Astrocyte (in vitro differentiated cells and primary cell): ENCODE results near the gene SAA1. TPM values are rescaled to one million over a fixed set of nuclear protein-coding genes. Genes with fewer than 3 reads are reported as not detected.

Experiments
- DNase-seq: peaks from one replicate; pipeline ENCODE4 v3.0.0-alpha.2; 2010; ENCODE audit warnings: low read depth
- FAIRE-seq: peaks from 2 replicates; lab custom pipeline; 2011; peaks lifted over from hg19 to GRCh38; lab: Jason Lieb, UNC
- H2AFZ ChIP-seq: 2 replicates; pipeline ENCODE4 v1.6.0; 2012; ENCODE audit warnings: low read depth, low read length, inconsistent platforms
- H3K27ac ChIP-seq: 2 replicates; pipeline ENCODE4 v1.5.1; 2011; ENCODE audit warnings: low read depth, low read length, inconsistent platforms
- H3K27me3 ChIP-seq: 2 replicates; pipeline ENCODE4 v1.6.0; 2011; ENCODE audit warnings: low read length, inconsistent platforms; ENCODE audit not compliant: insufficient read depth
- H3K36me3 ChIP-seq: 2 replicates; pipeline ENCODE4 v1.5.1; 2011; ENCODE audit warnings: low read length, inconsistent platforms; ENCODE audit not compliant: insufficient read depth
- H3K4me1 ChIP-seq: 2 replicates; pipeline ENCODE4 v1.5.1; 2011; ENCODE audit warnings: low read length, inconsistent platforms; ENCODE audit not compliant: insufficient read depth
- H3K4me2 ChIP-seq: 2 replicates; pipeline ENCODE4 v1.6.0; 2012; ENCODE audit warnings: low read length, inconsistent platforms
- H3K4me3 ChIP-seq: 2 replicates; pipeline ENCODE4 v1.5.1; 2011; ENCODE audit warnings: low read depth, mild to moderate bottlenecking, low read length, inconsistent platforms; ENCODE audit not compliant: insufficient read depth
- H3K79me2 ChIP-seq: 2 replicates; pipeline ENCODE4 v1.6.0; 2012; ENCODE audit warnings: mild to moderate bottlenecking, low read length, inconsistent platforms; ENCODE audit not compliant: insufficient read depth
- H3K9ac ChIP-seq: 2 replicates; pipeline ENCODE4 v1.6.0; 2012; ENCODE audit warnings: mild to moderate bottlenecking, low read length, inconsistent platforms
- H3K9me3 ChIP-seq: 2 replicates; pipeline ENCODE4 v1.5.1; 2012; ENCODE audit warnings: low read depth, mild to moderate bottlenecking, low read length, inconsistent platforms; ENCODE audit not compliant: insufficient read depth
- H4K20me1 ChIP-seq: 2 replicates; pipeline ENCODE4 v1.6.0; 2012; ENCODE audit warnings: low read length, inconsistent platforms; ENCODE audit not compliant: insufficient read depth
- H3K27ac Mint-ChIP-seq: one replicate; pipeline ENCODE4 v1.8.0; 2021; ENCODE audit warnings: mild to moderate bottlenecking, mixed read lengths; ENCODE audit not compliant: unreplicated experiment
- H3K27me3 Mint-ChIP-seq: one replicate; pipeline ENCODE4 v1.8.0; 2021; ENCODE audit warnings: low read depth, mixed read lengths; ENCODE audit not compliant: unreplicated experiment
- H3K36me3 Mint-ChIP-seq: one replicate; pipeline ENCODE4 v1.8.0; 2021; ENCODE audit warnings: low read depth, mixed read lengths; ENCODE audit not compliant: unreplicated experiment
- H3K4me1 Mint-ChIP-seq: one replicate; pipeline ENCODE4 v1.8.0; 2021; ENCODE audit warnings: low read depth, mixed read lengths; ENCODE audit not compliant: unreplicated experiment
- H3K4me3 Mint-ChIP-seq: one replicate; pipeline ENCODE4 v1.8.0; 2021; ENCODE audit warnings: mild to moderate bottlenecking, moderate library complexity, mixed read lengths; ENCODE audit not compliant: unreplicated experiment
- H3K9me3 Mint-ChIP-seq: one replicate; pipeline ENCODE4 v1.8.0; 2021; ENCODE audit warnings: mild to moderate bottlenecking, mixed read lengths; ENCODE audit not compliant: unreplicated experiment
- EZH2 ChIP-seq: IDR thresholded peaks from 2 replicates; pipeline ENCODE4 v1.6.1; 2012; ENCODE audit warnings: mild to moderate bottlenecking, low read length, inconsistent platforms; ENCODE audit not compliant: insufficient read depth
- total RNA-seq: library from RNA; stranded (reverse); gene quantifications from 2 replicates; pipeline ENCODE4 v1.2.1, GENCODE V29; 2021
- TF ChIP-seq, protein P1 (sequence below): IDR thresholded peaks from 2 replicates; pipeline ENCODE4 v1.5.1; 2011; ENCODE audit warnings: low read depth, mild to moderate bottlenecking, inconsistent platforms, low read length, moderate library complexity; ENCODE audit not compliant: insufficient read depth

SAA1 gene
- total RNA-seq, 1 donor from 2014 or later, result 0.43 TPM

DNA sequence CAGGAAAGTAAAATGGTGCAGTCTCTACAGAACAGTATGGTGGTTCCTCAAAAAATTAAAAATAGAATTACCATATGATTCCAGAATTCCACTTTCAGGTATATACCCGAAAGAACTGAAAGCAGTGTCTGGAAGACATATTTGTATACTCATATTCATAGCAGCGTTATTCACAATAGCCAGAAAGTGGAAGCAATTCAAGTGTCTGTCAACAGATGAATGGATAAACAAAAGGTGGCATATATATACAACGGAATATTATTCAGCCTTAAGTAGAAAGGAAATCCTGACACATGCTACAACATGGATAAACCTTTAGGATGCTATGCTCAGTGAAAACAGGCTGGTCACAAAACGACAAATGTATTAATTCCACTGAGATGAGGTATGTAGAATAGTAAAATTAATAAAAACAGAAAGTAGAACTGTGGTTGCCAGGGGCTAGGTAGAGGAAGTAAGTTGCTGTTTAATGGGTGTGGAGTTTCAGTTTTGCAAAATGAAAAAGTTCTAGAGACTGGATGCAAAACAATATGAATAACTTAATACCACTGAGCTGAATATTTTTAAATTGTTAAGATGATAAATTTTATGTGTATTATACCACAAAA lies 14.5 kb downstream of the SAA1 start:
- Mint-ChIP-seq H3K9me3 (no peaks in the 10 kb centered on the region), H3K4me3 (no peak overlapping the region), H3K27me3 (no peaks in the 10 kb centered on the region), H3K27ac (no peak overlapping the region), H3K36me3 (peaks cover 17% of the 10 kb centered on the region), H3K4me1 (no peaks in the 10 kb centered on the region)
- H4K20me1 ChIP-seq, result no peaks in the 10 kb centered on the region
- H3K27me3 ChIP-seq, result no peaks in the 10 kb centered on the region
- no peaks in the 10 kb centered on the region for H3K9me3 ChIP-seq
- no peak overlapping the region for H2AFZ ChIP-seq
- FAIRE-seq (no peak), DNase-seq (no peak)
- no peak overlapping the region for H3K9ac ChIP-seq
- no peaks in the 10 kb centered on the region for H3K4me1 ChIP-seq
- no peak overlapping the region for H3K4me3 ChIP-seq
- no peak overlapping the region for H3K27ac ChIP-seq
- H3K36me3 ChIP-seq, result peaks cover 43% of the 10 kb centered on the region
- H3K4me2 ChIP-seq, result no peak overlapping the region
- TF ChIP-seq EZH2, result no peak
- TF ChIP-seq, protein P1, sequence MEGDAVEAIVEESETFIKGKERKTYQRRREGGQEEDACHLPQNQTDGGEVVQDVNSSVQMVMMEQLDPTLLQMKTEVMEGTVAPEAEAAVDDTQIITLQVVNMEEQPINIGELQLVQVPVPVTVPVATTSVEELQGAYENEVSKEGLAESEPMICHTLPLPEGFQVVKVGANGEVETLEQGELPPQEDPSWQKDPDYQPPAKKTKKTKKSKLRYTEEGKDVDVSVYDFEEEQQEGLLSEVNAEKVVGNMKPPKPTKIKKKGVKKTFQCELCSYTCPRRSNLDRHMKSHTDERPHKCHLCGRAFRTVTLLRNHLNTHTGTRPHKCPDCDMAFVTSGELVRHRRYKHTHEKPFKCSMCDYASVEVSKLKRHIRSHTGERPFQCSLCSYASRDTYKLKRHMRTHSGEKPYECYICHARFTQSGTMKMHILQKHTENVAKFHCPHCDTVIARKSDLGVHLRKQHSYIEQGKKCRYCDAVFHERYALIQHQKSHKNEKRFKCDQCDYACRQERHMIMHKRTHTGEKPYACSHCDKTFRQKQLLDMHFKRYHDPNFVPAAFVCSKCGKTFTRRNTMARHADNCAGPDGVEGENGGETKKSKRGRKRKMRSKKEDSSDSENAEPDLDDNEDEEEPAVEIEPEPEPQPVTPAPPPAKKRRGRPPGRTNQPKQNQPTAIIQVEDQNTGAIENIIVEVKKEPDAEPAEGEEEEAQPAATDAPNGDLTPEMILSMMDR, result no peak
- H3K79me2 ChIP-seq, result no peaks in the 10 kb centered on the region

DNA sequence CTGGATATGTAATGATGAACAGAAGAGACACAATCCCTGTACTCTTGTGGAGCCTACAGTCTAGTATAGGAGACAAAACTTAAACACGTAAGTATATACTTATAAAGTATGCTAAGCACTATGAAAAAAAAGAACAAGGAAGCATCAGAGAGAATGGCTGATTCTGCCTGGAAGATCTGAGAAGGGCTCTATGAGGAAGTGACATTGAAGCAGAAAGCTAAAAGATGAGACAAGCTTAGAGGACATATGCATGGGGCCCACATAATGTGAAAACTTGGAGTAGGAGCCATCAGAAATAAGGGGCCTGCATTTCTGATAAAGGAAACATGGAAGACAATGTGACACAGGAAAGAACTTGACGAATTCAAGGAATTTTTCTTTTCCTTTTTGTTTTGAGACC lies 16.6 kb downstream of the SAA1 start:
- Histone ChIP-seq H3K79me2 (no peaks in the 10 kb centered on the region), H3K36me3 (peaks cover 54% of the 10 kb centered on the region), H3K4me1 (no peaks in the 10 kb centered on the region), H3K4me3 (no peak overlapping the region), H3K9me3 (no peaks in the 10 kb centered on the region), H3K4me2 (no peak overlapping the region), H3K27ac (no peak overlapping the region), H2AFZ (no peak overlapping the region), H3K9ac (no peak overlapping the region), H4K20me1 (no peaks in the 10 kb centered on the region), H3K27me3 (no peaks in the 10 kb centered on the region)
- no peak for TF ChIP-seq EZH2
- TF ChIP-seq, protein P1, result no peak
- FAIRE-seq, result no peak
- no peaks in the 10 kb centered on the region for H3K4me1 Mint-ChIP-seq
- H3K4me3 Mint-ChIP-seq, result no peak overlapping the region
- no peaks in the 10 kb centered on the region for H3K9me3 Mint-ChIP-seq
- peaks cover 24% of the 10 kb centered on the region for H3K36me3 Mint-ChIP-seq
- no peaks in the 10 kb centered on the region for H3K27me3 Mint-ChIP-seq
- no peak overlapping the region for H3K27ac Mint-ChIP-seq
- no peak for DNase-seq

DNA sequence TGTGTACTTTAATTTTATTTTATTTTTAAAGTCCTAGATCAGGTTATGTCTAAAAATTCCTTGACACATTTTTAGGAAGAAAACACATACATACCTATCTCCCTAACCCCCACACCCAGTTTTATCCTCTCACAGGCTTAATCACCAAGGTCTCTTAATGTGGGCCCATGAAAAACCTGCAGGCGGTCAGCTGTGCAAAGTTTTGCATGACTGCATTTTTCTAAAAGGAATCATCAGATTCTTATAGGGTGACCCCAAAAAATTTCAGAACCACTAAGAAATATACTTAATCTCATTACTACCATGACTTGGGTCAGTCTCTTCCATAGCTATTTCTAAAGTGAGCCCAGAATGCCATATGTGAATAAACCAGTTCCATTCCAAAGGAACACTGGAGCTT lies 19.8 kb downstream of the SAA1 start:
- Histone ChIP-seq H3K79me2 (no peaks in the 10 kb centered on the region), H3K4me2 (no peak overlapping the region), H3K36me3 (peaks cover 41% of the 10 kb centered on the region), H3K9me3 (no peaks in the 10 kb centered on the region), H3K4me3 (no peak overlapping the region), H2AFZ (no peak overlapping the region), H3K4me1 (no peaks in the 10 kb centered on the region), H3K27ac (no peak overlapping the region), H4K20me1 (no peaks in the 10 kb centered on the region), H3K9ac (no peak overlapping the region), H3K27me3 (no peaks in the 10 kb centered on the region)
- TF ChIP-seq, protein P1, result no peak
- no peak for TF ChIP-seq EZH2
- DNase-seq (no peak), FAIRE-seq (no peak)
- Mint-ChIP-seq H3K9me3 (no peaks in the 10 kb centered on the region), H3K36me3 (peaks cover 22% of the 10 kb centered on the region), H3K27me3 (no peaks in the 10 kb centered on the region), H3K27ac (no peak overlapping the region), H3K4me1 (no peaks in the 10 kb centered on the region), H3K4me3 (no peak overlapping the region)
